GM19328 (cell line): ENCODE measurements around the gene FAM180B.

Source experiments
- ATAC-seq: cut with Tn5 transposase; IDR thresholded peaks from one replicate; pipeline ENCODE4 v1.9.1; 2021; ENCODE audit warnings: mild to moderate bottlenecking, moderate library complexity; ENCODE audit not compliant: unreplicated experiment

FAM180B gene

DNA sequence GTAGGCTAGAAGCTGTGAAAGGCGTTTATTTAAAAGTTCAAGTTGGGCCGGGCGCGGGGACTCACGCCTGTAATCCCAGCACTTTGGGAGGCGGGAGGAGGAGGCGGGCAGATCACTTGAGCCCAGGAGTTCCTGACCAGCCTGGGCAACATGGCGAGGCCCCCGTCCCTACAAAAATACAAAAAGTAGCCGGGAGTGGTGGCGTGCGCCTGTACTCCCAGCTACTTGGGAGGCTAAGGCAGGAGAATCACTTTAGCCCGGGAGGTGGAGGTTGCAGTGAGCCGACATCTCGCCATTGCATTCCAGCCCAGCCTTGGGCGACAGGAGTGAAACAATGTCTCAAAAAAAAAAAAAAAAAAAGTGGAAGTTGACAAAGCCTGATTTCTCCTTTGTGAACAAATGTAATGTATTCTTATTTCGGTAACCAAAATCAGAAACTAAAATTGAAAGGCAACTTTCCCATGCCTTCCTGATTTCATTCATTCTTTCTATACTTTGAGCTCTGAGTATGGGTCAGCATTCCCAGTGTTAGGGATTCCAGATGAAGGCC is 20.3 kb upstream of the FAM180B start:
- no peak for ATAC-seq

DNA sequence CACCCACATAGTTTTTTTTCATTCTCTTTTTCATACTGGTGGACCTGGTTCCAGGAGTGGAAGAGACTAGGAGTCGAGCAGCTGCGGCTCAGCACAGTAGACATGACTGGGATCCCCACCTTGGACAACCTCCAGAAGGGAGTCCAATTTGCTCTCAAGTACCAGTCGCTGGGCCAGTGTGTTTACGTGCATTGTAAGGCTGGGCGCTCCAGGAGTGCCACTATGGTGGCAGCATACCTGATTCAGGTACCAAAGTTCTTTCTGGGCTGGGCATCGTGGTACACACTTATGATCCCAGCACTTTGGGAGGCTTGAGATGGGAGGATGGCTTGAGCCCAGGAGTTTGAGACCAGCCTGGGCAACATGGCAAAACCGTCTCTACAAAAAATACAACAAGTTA is 16.8 kb upstream of the FAM180B start:
- no peak for ATAC-seq

DNA sequence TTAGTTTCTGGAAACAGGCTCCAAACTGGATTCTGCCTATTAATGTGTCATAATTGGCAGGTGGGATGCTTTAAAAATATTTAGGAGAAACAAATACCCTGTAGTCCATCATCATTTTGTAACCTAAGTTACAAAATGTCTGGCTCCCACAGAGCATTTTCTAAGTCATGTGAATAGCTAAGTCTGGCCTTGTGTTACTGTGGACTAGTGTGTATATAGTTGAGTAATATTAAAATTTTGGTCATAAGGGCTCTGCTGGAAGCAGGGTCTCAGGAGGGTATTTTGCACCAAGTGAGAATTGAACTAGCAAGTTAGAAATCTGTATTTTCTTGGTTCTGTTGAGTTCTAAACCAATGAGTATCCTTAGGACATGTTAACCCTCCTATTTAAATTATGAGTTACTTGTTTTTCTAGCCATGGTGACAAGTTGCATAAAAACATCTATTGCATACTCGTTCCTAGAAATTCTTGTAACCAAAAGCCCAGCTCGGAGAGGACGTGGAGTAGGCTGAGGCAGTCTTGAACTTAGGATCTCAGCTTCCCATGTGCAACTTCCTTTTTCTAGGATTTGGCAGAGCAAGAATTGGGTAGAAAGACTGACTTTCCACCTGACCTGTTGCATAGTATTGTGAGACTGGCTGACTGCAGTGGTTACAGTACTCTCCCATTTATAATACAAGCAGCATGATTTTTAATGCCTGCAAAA is 15.7 kb upstream of the FAM180B start:
- no peak for ATAC-seq

DNA sequence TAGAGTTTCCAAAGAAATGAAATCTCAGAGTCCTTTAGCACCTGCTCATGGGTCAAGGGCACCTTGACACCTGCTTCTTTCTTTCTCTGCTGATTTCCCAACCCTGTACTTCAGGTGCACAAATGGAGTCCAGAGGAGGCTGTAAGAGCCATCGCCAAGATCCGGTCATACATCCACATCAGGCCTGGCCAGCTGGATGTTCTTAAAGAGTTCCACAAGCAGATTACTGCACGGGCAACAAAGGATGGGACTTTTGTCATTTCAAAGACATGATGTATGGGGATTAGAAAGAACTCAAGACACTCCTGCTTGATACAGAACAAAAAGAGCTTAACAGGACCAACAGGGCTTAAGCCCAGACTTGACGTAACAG is 15.1 kb upstream of the FAM180B start:
- no peak for ATAC-seq

DNA sequence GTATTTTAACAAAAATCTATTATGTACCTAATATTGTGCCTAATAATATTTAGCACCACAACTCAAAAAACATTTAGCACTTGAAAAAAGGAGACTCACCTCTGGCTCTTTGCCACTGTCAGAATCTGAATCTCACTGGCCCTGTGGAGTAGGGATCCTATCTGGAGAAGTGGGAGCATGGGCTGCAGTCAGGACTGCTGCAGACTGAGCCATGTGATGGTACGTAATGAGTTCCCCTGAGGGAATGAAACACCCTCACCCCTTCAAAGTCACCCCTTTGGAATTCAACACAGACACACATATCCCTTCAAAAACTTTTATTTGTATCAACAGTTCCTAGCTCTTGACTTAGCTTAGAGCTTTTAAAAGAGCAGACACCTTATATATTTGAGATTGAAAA is 14.6 kb upstream of the FAM180B start:
- ATAC-seq = no peak

DNA sequence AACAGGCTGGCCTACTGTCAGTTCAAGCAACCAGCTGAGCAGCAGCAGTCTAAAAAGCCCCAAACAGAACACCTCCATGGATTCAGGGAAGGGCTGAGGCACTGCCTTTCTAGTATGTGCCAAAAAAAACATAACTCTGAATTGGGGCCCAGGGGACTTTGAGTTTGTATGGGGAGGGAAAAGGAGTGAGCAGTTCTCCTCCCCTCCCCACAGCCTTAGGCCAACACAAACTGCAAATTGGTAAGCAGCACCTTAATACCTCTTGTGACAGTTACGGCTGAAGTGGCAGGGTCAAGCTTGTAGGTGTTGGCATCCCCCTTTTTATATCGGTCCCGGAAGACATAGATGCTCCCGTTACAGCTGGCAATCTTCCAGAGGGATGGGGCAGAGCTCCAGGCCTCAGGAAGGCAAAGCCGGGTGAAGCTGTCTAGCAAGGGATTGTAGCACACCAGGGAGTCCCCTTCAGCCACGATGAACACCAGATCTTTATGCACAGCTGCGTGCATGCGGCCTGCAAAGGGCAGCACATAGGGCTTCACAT is 13.7 kb upstream of the FAM180B start:
- ATAC-seq = no peak

DNA sequence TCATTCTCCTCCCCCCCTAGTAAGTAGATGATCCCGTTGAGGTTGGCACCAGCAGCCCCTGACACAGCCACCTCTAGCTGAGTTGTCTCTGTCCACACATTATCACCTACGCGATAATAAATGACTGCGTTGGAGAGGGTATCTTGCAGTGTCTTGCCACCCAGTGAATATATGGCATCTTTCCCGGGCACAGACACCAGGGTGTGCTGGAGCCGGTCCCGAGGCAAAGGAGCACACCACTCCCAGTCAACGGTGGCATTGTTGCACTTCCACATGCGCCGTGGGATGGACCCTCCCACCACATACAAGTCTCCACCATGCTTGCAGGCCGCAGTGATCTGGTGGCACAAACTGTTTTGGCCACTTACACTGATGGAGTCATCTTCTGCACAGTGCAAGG is 13.2 kb upstream of the FAM180B start:
- no peak for ATAC-seq

DNA sequence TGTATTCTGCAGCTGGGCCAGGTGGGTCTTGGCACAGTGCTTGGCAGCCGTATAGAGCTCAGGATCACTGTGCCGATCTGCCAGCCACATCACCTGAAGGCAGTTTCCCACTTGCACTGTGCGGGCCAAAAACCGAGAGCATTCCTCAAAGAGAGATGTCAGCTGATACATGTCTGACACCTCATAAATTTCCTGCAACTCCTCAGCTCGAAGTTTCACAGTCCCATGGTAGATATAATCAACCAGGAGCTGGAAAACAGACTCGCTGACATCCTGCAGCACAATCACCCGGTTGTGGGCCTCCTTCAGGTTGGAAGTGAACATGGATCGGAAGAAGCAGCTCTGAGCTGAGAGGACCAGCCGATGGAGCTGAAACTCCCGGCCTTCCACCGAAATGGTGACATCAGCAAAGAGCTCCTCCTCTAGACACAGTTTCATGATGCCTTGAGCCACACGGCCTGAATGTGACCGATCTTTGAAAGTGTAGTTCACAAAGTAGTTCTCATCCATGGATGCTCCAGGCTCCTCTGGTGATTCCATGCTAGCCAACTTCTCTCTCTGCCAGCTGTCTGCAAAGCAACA is 8.9 kb upstream of the FAM180B start:
- no peak for ATAC-seq

DNA sequence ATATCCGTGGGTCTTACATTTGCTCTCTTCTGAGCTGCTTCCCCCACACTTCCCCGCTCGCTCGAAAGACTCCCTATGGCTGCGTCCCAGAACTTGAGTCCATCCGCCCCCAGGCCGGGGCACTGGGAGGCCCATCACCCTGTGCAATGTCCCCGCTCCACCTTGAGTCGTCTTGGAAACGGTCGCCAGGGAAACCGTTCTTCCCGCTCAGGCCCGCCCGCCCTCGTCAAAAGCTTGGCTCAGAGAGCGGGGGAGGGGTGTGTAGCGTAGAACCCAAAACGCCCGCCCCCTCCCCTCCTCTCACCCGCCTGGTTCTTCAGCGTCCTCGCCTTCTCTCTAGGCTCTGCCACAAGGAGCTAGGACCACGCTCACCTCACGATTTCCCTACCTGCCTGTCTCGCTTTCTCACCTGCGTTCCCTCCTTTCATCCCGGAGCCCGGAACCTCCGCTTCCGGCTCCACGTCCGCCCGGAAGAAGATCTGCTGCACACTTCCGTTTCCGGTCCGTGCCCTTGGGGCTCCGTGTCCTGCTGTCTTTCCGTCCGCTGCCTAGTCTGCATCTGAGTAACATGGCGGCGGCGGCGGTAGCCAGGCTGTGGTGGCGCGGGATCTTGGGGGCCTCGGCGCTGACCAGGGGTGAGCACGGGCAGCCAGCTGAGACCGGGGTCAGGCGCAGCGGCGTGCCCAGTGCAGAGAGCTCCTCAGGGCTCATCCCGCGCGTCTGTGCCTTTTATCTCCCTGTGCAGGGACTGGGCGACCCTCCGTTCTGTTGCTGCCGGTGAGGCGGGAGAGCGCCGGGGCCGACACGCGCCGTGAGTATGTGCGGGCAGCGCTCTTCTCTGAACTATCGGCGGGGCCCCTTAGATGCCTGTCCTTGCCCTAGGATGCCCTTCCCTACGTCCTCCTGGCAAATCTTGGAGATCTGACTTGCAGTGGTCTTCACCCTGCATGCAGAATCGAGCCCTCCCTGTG is 7.7 kb upstream of the FAM180B start, which contains the start of the genes KBTBD4 and NDUFS3:
KBTBD4 (minus strand) TSS at position 447 of the 971 bp plus-strand sequence; CDS start at position 428, 19 bp downstream.
NDUFS3 (plus strand) TSS at position 551 of the 971 bp plus-strand sequence; CDS start at position 569, 18 bp downstream.
- peak; percentile 95 for ATAC-seq

DNA sequence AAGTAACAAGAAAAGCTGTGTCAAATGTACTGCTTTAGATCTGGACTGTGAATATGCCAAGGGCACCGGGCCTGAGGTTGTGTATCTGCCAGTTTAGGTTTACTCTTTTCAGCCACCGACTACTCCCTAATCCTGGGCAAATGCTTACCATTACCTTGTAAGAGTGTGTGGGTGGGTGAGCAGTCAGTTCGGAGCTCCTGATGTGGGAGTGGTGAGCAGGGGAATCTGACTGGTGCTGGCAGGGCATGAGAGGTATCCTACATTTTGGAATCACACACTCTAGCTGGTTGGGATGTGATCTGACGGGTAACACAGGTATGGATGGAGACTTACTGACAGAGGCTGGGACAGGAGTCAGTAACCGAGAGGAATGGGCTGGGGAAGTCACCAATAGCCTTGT is 2.6 kb upstream of the FAM180B start:
- no peak for ATAC-seq

DNA sequence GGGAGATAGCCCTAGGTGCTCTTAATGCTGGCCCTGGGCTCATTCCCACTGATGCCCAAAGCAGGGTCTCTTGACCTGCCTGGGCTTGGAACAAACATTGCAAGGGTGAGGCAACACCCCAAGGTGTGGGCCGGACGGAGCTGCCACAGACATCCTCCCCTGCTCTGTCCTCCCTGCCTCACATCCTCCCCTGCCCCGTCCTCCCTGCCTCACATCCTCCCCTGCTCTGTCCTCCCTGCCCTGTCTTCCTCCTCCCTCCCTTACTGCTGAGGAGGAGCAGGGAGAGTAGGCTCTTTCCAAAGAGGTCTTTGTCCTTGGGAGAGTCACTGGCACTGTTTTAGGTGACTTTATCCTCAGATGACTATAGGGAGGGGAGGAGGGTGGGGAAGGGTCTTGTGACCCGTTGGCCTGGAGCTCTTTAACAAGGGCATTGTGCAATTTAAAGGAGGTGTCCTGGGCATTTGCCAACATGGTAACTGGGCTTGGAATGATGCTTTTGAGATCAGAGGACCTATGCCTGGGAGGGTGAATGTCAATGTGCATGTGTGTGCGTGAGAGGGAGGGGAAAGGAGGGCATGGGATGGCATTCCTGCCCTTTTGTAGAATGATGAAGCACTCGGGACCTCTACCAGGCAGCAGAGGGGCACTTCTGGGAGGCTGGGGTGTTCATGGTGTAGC is 700 bp downstream of the FAM180B start:
- no peak for ATAC-seq

DNA sequence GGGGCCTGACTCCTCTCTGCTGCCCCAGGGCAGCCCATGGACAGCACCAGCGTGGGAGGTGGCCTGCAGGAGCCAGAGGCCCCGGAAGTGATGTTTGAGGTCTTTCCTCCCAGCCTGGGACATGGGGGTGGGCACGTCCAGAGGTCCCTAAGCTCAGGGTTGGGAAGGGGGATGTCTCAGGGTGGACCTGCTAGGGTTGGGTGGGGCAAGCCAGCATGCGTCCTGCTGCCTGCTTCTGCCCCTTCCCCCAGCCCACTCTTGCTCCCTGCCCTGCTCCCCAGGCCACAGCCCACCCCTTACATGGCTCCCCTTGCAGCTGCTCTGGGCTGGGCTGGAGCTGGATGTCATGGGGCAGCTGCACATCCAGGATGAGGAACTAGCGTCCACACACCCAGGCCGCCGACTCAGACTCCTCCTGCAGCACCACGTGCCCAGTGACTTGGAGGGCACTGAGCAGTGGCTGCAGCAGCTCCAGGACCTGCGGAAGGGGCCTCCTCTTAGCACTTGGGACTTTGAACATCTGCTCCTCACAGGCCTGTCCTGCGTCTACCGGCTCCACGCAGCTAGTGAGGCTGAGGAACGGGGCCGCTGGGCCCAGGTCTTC is 1.3 kb downstream of the FAM180B start:
- ATAC-seq = no peak

DNA sequence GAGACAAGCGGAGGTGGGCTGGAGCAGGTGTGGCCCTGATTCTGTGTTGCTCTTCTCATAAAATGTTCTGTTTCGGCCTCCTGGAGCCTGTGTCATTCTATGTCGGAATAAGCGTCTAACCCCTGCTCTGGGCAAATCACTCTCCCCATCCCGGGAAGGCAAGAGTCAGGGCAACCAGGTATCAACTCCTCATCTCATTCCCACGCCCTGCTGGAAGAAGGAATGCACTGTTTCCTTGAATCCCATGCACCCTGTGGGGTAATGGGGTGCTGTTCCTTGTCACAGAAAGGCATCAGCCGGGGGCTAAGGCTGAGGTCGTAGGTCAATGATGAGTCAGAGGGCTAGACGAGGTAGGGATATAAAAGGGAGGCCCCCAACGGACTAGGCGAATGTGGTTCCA is 2.6 kb downstream of the FAM180B start:
- ATAC-seq = no peak

DNA sequence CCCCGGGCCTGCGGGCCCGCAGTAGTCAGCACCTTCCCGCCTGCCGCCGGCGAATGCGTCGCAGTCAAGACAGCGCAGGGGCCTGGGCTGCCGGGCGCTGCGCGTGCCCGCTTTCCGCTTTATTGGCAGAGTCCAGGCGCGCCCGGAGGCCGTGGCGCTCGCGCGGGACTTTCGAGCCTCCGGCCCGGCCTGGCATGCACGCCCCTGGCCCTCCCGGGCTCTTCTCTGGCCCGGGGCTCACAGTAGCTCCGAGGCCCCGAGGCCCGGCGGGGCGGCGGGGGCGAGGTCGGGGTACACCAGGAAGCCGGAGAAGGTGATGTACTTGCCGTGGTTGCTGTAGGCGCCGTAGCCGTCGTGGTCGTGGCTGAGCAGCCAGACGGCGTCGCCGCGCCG is 3.1 kb downstream of the FAM180B start:
- ATAC-seq = no peak

DNA sequence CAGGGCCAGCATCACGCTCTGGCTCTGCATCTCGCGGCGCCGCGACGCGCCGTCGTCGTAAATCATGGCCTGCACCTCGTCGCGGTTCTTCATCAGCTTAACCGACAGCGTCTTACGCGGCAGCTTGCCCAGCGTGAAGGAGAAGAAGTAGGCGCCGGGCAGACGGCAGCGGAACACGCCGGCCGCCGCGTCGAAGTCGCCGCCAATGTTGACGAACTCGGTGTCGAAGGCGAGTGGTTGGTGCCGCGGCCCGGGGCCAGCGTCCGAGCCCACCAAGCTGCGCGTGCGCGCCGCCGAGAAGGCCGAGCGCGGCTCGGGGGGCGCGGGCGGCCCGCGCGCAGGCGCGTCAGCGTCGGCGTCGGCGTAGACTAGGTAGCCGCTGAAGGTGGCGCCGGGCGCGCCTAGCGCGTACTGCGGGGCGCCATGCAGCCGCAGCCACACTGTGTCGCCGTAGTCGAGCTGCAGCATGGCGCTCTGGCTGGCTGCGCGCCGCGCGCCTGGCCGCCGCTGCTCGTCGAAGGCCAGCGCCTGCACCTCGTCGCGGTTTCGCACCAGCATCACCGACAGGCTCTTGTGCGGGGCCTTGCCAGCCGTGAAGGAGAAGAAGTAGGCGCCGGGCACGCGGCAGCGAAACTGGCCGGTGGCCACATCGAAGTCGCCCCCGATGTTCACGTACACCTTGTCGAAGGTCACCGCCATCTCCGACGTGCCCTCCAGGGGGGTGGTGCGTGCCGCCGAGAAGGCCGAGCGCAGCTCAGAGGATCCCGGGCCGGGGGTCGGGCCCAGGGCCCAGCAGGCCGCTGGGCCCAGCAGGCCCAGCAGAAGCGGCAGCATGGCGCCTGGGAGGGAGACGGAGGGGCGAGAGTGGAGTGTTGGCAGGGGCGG is 3.7 kb downstream of the FAM180B start:
- ATAC-seq = no peak

DNA sequence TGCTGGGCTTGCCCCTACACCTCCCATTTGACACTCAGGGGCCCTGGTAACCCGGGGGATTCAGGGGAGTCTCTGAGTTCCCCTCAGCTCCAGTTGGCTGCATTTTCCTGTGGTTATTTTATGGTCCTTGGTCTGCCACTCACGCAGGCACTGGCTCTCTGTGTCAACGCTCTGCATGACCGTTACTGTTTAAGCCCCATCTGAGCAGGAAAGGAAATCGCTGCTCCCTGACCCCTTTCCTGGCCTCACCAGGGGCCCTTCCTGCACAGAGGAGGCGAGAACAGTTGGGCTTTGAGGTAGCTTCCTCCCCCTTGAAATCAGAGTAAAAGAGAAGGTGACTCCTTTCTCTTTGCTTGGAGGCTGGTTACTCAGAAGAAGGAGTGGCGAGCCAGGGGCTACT is 5.3 kb downstream of the FAM180B start:
- no peak for ATAC-seq

DNA sequence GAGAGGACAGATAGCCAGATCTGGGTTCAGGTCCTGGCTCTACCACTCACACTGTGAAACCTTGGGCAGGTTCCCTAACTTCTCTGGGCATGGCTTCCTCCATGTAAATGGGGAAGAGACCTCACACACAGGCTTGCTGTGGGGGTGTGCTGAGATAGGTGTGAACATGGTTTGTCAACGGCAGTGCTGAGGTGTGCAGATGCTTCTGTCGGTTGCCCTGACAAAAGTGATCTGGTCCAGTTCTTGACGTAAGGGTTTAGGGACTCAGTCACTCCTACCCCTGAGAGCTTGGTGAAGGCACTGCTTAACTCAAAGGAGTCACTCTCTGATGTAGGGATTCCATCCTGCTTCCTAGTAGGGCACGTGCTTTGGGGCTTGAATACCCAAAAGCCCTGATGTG is 5.8 kb downstream of the FAM180B start:
- no peak for ATAC-seq

DNA sequence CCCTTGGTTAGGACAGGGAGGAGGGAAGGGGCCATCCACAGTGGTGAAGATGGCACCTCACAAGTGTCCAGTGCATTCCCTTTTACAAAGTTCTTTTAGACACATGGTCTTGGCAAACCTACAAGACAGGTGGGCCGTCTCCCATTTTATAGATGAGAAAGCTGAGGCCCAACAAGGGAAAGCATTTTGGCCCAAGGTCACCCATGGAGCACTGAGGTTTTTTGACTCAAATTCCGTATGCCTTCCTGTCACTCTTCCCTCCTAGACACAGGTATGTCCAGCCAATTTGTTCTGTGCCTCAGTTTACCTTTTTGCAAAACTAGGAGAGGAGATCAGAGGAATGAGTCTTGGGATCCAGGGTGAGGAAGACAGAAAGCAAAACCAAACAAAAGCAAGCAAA is 6.5 kb downstream of the FAM180B start:
- ATAC-seq = no peak

DNA sequence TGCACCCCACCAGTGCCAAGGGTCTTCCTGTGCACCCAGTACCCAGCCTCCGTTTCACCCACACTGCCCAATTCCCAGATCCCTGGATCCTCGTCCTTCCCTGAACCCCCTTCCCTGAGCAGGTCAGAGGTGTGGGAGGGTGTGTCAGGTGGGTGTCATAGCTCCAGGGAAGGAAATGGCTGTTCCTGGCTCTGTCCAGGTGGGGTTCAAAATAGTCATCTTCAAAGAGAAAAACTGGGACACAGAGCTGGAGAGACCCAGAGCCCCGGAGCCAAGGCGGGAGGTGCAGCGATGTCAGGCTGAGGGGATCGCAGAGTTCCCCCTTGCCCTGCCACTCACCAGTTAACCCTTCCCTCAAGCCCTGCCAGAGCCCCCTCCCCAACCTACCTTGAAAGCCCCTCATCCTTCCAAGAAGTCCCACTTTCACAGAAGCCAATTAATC is 7.0 kb downstream of the FAM180B start:
- ATAC-seq = no peak
